Sigmoid colon (tissue), 7 donors: Measurements from ENCODE around the gene ENHO. TPM values are rescaled to one million over a fixed set of nuclear protein-coding genes. Genes with fewer than 3 reads are reported as not detected.

Experiments used
- DNase-seq: peaks from one replicate; pipeline ENCODE4 v3.0.0-alpha.2; 2019
- H3K27ac ChIP-seq, 4 donors: fragments of 200-600 bp; sonication (generic); one replicate each; pipeline ENCODE4 v1.5.1; 2016 to 2019; ENCODE audit warnings: mild to moderate bottlenecking in 1 of 4
- H3K27me3 ChIP-seq, 3 donors: fragments of 200-600 bp; sonication (generic); one replicate each; pipeline ENCODE4 v1.5.1; 2019; ENCODE audit warnings: mild to moderate bottlenecking in 1 of 3
- H3K36me3 ChIP-seq, 4 donors: fragments of 200-600 bp; sonication (generic); one replicate each; pipeline ENCODE4 v1.5.1; 2016 to 2019
- H3K4me1 ChIP-seq, 4 donors: fragments of 200-600 bp; sonication (generic); one replicate each; pipeline ENCODE4 v1.5.1; 2017 to 2019
- H3K4me3 ChIP-seq, 4 donors: fragments of 200-600 bp; sonication (generic); one replicate each; pipeline ENCODE4 v1.5.1; 2017 to 2019; ENCODE audit warnings: mild to moderate bottlenecking in 2 of 4, moderate library complexity in 1 of 4
- H3K9me3 ChIP-seq, 4 donors: fragments of 200-600 bp in 3 of 4; sonication (generic) in 3 of 4; one replicate each; pipeline versions ENCODE4 v1.5.1 to v1.6.1; 2013 to 2019
- CTCF ChIP-seq, 4 experiments: fragments of 450-650 bp in 3 of 4; fragments of 200-600 bp in 1 of 4; IDR thresholded peaks; one replicate each; pipeline ENCODE4 v1.5.1; 2016 to 2019; ENCODE audit warnings: antibody characterized with exemption in 4 of 4, mild to moderate bottlenecking in 3 of 4, moderate library complexity in 2 of 4
- EP300 ChIP-seq, 4 donors: sonication (generic); formaldehyde crosslinking; IDR thresholded peaks; one replicate each; pipeline ENCODE4 v1.6.1; 2017; ENCODE audit warnings: antibody characterized with exemption in 4 of 4
- POLR2A ChIP-seq, 2 donors: fragments of 450-650 bp; IDR thresholded peaks; one replicate each; pipeline ENCODE4 v1.6.1; 2016; ENCODE audit warnings: antibody characterized with exemption in 2 of 2, mild to moderate bottlenecking in 2 of 2, moderate library complexity in 2 of 2
- POLR2AphosphoS5 ChIP-seq, 4 donors: sonication (generic); formaldehyde crosslinking; IDR thresholded peaks; one replicate each; pipeline ENCODE4 v1.6.1; 2017; ENCODE audit warnings: antibody characterized with exemption in 4 of 4
- WGBS, 2 donors: extraction: QIAGEN DNeasy Blood & Tissue Kit; methylation state at CpG; one replicate each; pipeline ENCODE4 v1.1.7; 2013; 5-methylcytosine and 5-hydroxymethylcytosine counted together
- intact Hi-C: fragments of 100-400 bp; cut with DNase I; formaldehyde crosslinking; loops from one replicate; pipeline ENCODE4 v1.15.1; 2023
- polyA plus RNA-seq, 3 donors: library from polyadenylated mRNA; stranded (reverse); fragments of 200-250 nt; gene quantifications; one replicate each; pipeline ENCODE4 v1.2.3, GENCODE V29; 2013
- total RNA-seq, 4 donors: library from RNA; depleted of rRNA; stranded (reverse); fragments of >200 nt; gene quantifications; one replicate each; pipeline ENCODE4 v1.1.0, GENCODE V29; 2016
- donor health status: healthy with polysubstance abuse.
- donor health status: Bipolar disorder and iron deficiency.
- donor health status: healthy.

Gene ENHO
- total and polyA plus RNA-seq, 7 donors = 1.9 to 7.4 (median 4.3) TPM; not detected in 3

DNA sequence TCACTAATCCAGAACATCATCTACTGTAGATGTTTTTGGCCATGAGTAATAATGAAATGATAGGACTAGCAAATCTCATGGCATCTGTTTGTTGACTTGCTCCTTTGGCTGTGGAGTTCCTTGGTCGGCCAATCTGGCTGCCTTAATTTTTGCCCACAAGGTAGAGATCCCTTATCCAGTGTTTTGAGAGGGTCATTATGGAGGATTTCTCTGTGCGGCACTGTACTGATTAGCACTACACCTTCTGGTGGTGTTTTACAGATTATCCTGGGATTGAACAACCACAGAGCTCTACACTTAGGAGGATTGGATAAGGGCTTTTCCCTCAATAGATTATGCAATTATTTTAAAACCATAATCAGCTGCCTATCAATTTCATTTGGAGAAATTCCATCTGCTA, 3.2 kb upstream of the ENHO start:
- 78 to 85% methylated on average over 2 of the region's 2 CpGs for WGBS, 2 donors
- intact Hi-C loops = no loop called here
- no peak for TF ChIP-seq POLR2A (IDR thresholded peaks at IDR 0.05)
- no peak for TF ChIP-seq EP300 (IDR thresholded peaks at IDR 0.05)
- no peak for TF ChIP-seq POLR2AphosphoS5 (IDR thresholded peaks at IDR 0.05)
- TF ChIP-seq CTCF (IDR thresholded peaks at IDR 0.05) = no peak
- Histone ChIP-seq H3K4me1 (peaks cover 0 to 13% (median 8%) of the 10 kb centered on the region in 4 donors), H3K27me3 (no peaks in the 10 kb centered on the region), H3K36me3 (no peaks in the 10 kb centered on the region), H3K27ac (no peak overlapping the region), H3K9me3 (no peaks in the 10 kb centered on the region), H3K4me3 (no peak overlapping the region)
- peak; percentile 15 for DNase-seq

DNA sequence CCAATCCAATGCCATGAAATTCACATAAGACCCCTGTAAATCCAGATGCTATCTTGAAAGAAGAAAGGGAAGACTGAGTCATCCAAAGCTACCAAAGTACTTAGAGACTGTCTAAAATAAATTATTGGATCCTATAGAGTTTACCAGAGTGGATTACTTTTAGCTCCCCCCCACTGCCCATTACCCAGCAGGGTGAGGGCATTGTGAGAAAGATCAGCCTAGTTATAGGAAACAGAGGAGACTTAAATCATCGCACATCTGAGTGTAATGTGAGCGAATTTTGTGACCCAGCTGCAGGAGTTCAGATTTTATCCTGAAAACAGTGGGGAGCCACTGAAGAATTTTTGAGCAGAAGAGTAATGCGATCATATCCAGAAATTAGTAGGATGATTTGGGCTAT, 1.6 kb upstream of the ENHO start:
- WGBS, 2 donors = 86 to 94% methylated on average over 3 of the region's 3 CpGs
- no peak overlapping the region for H3K4me3 ChIP-seq
- intact Hi-C loops = loop anchor here (5.0 kb wide), 2 partner anchors 68 to 197 kb away; partner anchors contain the start of genes KIF24 and NUDT2
- H3K4me1 ChIP-seq = peaks cover 0 to 13% (median 8%) of the 10 kb centered on the region in 4 donors
- H3K36me3 ChIP-seq = no peaks in the 10 kb centered on the region
- no peaks in the 10 kb centered on the region for H3K9me3 ChIP-seq
- H3K27me3 ChIP-seq = no peaks in the 10 kb centered on the region
- H3K27ac ChIP-seq = no peak overlapping the region
- TF ChIP-seq POLR2A (IDR thresholded peaks at IDR 0.05) = no peak
- TF ChIP-seq POLR2AphosphoS5 (IDR thresholded peaks at IDR 0.05) = no peak
- TF ChIP-seq EP300 (IDR thresholded peaks at IDR 0.05) = no peak
- TF ChIP-seq CTCF (IDR thresholded peaks at IDR 0.05) = no peak
- DNase-seq = peak; percentile 9

- TF ChIP-seq POLR2A (IDR thresholded peaks at IDR 0.05) (no peak), POLR2AphosphoS5 (IDR thresholded peaks at IDR 0.05) (no peak), EP300 (IDR thresholded peaks at IDR 0.05) (no peak), CTCF (IDR thresholded peaks at IDR 0.05) (no peak)
- 14 to 21% methylated on average over 31 of the region's 31 CpGs for WGBS, 2 donors
- H3K4me1 ChIP-seq = peaks cover 0 to 13% (median 8%) of the 10 kb centered on the region in 4 donors
- H3K9me3 ChIP-seq = no peaks in the 10 kb centered on the region
- peak; percentile 76 for DNase-seq
- H3K4me3 ChIP-seq = peak overlapping the region; percentile 16 to 54 (median 50)
- H3K36me3 ChIP-seq = no peaks in the 10 kb centered on the region
- no peaks in the 10 kb centered on the region for H3K27me3 ChIP-seq
- intact Hi-C loops = loop anchor here (2.0 to 5.0 kb wide), 3 partner anchors 63 to 195 kb away; partner anchors contain the start of genes DNAI1, FAM219A, KIF24 and NUDT2
- peak overlapping the region in 3 of 4 donors; percentile 30 to 63 (median 47) for H3K27ac ChIP-seq
Observed at GRCh38 chr9:34522091-34522887, 501 bp downstream of the ENHO start.

DNA sequence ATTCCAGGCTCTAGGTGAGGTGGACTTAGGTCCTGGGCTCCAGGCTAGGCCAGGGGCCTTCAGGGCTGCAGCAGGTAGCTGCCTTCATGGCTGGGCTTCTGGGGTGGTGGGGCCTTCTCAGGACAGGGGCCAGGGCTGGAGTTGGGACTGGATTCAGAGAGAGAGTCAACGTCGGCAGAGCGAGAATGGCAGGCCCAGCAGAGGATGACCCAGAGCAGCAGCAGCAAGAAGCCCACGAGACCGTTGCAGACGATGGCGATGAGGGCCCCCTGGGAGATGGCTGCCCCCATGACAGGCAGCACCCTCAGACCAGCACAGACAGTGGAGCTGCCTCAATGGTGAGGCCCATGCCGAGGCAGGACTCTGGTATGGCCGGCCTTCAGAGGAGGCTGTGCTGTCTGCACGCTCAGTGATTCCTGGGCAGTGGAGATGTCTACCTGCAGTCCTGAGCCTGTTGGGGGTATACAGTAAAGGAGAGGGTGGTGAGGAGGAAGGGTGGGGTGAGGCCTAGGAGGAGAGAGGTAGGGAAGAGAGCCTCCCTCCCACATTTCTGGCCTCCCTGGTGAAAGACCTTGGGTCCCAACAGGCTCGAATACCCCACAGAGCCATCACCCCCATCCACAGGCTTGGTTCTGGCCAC, 1.3 kb downstream of the ENHO start:
- intact Hi-C loops = loop anchor here (2.0 to 5.0 kb wide), 3 partner anchors 63 to 194 kb away; partner anchors contain the start of genes DNAI1, FAM219A, KIF24 and NUDT2
- peaks cover 0 to 13% (median 8%) of the 10 kb centered on the region in 4 donors for H3K4me1 ChIP-seq
- no peak overlapping the region for H3K4me3 ChIP-seq
- no peak overlapping the region for H3K27ac ChIP-seq
- no peaks in the 10 kb centered on the region for H3K9me3 ChIP-seq
- WGBS, 2 donors = 94 to 95% methylated on average over 11 of the region's 11 CpGs
- DNase-seq = peak; percentile 53
- no peaks in the 10 kb centered on the region for H3K27me3 ChIP-seq
- no peaks in the 10 kb centered on the region for H3K36me3 ChIP-seq
- TF ChIP-seq EP300 (IDR thresholded peaks at IDR 0.05) (no peak), CTCF (IDR thresholded peaks at IDR 0.05) (no peak), POLR2AphosphoS5 (IDR thresholded peaks at IDR 0.05) (no peak)
